GM23248 (cell line): Measurements from ENCODE around the gene SFPQ.

Source experiments
- EZH2 ChIP-seq: fragments of 200-600 bp; sonication (generic); IDR thresholded peaks from 2 replicates; pipeline ENCODE4 v1.6.1; 2018; ENCODE audit warnings: antibody characterized with exemption, mild to moderate bottlenecking; ENCODE audit not compliant: insufficient read depth, poor library complexity, severe bottlenecking
- EZH2phosphoT487 ChIP-seq: fragments of 200-600 bp; sonication (generic); IDR thresholded peaks from 2 replicates; pipeline ENCODE4 v1.6.1; 2018; ENCODE audit warnings: antibody characterized with exemption, moderate library complexity, mild to moderate bottlenecking, low read depth; ENCODE audit not compliant: insufficient read depth

- no peak for TF ChIP-seq EZH2
- no peak for TF ChIP-seq EZH2phosphoT487
These were observed at the start of gene SFPQ for GRCh38 chr1:35192853-35193664.
